Transverse colon (tissue), 3 donors: ENCODE results near the gene SOX8.

Experiments
- CTCF ChIP-seq, 5 experiments: fragments of 200-600 bp in 3 of 5; fragments of 450-650 bp in 2 of 5; sonication (generic) in 3 of 5; IDR thresholded peaks; 1 replicate in 2 of 5; 2 replicates in 3 of 5; pipeline ENCODE4 v1.5.1; 2016 to 2017; ENCODE audit warnings: antibody characterized with exemption in 5 of 5, inconsistent platforms in 3 of 5, mild to moderate bottlenecking in 2 of 5, moderate library complexity in 1 of 5
- EP300 ChIP-seq: sonication (generic); formaldehyde crosslinking; IDR thresholded peaks from one replicate; pipeline ENCODE4 v1.6.1; 2017; ENCODE audit warnings: antibody characterized with exemption, low read depth

DNA sequence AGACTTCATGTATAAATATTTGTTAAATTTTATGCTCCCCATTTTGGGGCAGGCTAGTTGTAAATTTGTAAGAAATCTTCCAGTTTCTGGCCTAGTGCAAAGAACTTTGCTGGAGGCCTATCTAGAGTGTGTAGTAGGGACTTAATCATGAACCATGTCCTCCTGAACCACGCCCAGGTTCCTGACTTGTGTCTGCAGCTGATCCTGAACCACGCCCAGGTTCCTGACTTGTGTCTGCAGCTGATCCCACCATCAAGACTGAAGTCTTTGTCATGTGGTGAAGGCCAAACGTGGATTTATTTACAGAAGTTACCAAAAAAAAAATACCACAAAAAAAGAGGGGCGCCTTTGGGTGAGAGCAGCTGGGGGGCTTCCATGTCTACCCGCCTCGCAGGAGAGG is 43.8 kb upstream of the SOX8 start:
- no peak for TF ChIP-seq CTCF (IDR thresholded peaks at IDR 0.05)
- TF ChIP-seq EP300: no peak
